Measurements from ENCODE around the gene UBE2G2.

GRCh38 chr21:44734026-44734745 is 67.4 kb downstream of the UBE2G2 start:
- TF ChIP-seq CTCF (IDR thresholded peaks at IDR 0.05; ENCODE audit: borderline replicate concordance, extremely low read depth, low read length, poor library complexity, severe bottlenecking) (no peak), EZH2 (IDR thresholded peaks at IDR 0.05; ENCODE audit: borderline replicate concordance, low read depth, low read length, severe bottlenecking) (no peak)
